ENCODE results near the gene NEMP2.
"Not testable (repeated sequence)": the region's sequence is repeated elsewhere in the genome, so short reads cannot be mapped to it uniquely, and the experiment has no call there.

GRCh38 chr2:190468354-190468753 is 66.2 kb downstream of the NEMP2 start:
- TF ChIP-seq CTCF, POLR2A (IDR thresholded peaks at IDR 0.05): not testable (repeated sequence)

Measured in lower leg skin (tissue), 3 donors.